ENCODE results near the gene NKX2-4. TPM values are rescaled to one million over a fixed set of nuclear protein-coding genes. Genes with fewer than 3 reads are reported as not detected.

Gene NKX2-4
- total RNA-seq, 1 donor from 2014 or later = not detected

- H3K4me1 Mint-ChIP-seq (ENCODE audit: unreplicated experiment) = no peaks in the 10 kb centered on the region
- H3K36me3 Mint-ChIP-seq (ENCODE audit: unreplicated experiment) = peaks cover 24% of the 10 kb centered on the region
Observed at GRCh38 chr20:21356386-21356785, 40.9 kb downstream of the NKX2-4 start.

DNA sequence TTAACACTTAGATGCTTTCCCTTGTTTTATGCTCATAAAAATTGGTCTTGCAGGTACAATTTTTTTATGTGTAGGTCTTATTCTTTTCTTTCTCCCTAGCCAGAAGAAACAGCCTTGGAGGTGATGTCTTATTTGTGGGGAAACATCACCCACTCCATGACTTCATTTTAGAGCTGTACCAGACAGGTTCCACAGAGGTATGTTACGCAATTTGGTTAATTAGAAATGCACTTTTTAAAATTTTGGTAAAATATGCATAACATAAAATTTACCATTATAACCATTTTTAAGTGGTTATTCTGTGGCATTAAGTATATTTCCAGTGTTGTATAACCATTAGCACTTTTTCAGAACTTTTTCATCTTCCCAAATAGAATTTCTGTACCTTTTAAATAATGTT lies 41.3 kb downstream of the NKX2-4 start:
- H3K9me3 Mint-ChIP-seq (ENCODE audit: unreplicated experiment) = no peaks in the 10 kb centered on the region
- TF ChIP-seq, protein P1, sequence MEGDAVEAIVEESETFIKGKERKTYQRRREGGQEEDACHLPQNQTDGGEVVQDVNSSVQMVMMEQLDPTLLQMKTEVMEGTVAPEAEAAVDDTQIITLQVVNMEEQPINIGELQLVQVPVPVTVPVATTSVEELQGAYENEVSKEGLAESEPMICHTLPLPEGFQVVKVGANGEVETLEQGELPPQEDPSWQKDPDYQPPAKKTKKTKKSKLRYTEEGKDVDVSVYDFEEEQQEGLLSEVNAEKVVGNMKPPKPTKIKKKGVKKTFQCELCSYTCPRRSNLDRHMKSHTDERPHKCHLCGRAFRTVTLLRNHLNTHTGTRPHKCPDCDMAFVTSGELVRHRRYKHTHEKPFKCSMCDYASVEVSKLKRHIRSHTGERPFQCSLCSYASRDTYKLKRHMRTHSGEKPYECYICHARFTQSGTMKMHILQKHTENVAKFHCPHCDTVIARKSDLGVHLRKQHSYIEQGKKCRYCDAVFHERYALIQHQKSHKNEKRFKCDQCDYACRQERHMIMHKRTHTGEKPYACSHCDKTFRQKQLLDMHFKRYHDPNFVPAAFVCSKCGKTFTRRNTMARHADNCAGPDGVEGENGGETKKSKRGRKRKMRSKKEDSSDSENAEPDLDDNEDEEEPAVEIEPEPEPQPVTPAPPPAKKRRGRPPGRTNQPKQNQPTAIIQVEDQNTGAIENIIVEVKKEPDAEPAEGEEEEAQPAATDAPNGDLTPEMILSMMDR (IDR thresholded peaks at IDR 0.05) = no peak
- no peak overlapping the region for H3K27ac Mint-ChIP-seq (ENCODE audit: unreplicated experiment)
- no peaks in the 10 kb centered on the region for H3K27me3 Mint-ChIP-seq (ENCODE audit: unreplicated experiment)
- peaks cover 24% of the 10 kb centered on the region for H3K36me3 Mint-ChIP-seq (ENCODE audit: unreplicated experiment)
- H3K4me1 Mint-ChIP-seq (ENCODE audit: unreplicated experiment) = no peaks in the 10 kb centered on the region
- DNase-seq (ENCODE audit: extremely low spot score, unreplicated experiment) = no peak
- no peak overlapping the region for H3K4me3 Mint-ChIP-seq (ENCODE audit: unreplicated experiment)

More at GRCh38 chr20:21356386-21356785, 40.9 kb downstream of the NKX2-4 start:
- Mint-ChIP-seq H3K4me3 (ENCODE audit: unreplicated experiment) (no peak overlapping the region), H3K27me3 (ENCODE audit: unreplicated experiment) (no peaks in the 10 kb centered on the region), H3K9me3 (ENCODE audit: unreplicated experiment) (no peaks in the 10 kb centered on the region), H3K27ac (ENCODE audit: unreplicated experiment) (no peak overlapping the region)
- no peak for DNase-seq (ENCODE audit: extremely low spot score, unreplicated experiment)
- TF ChIP-seq, protein P1 (IDR thresholded peaks at IDR 0.05) = no peak

- Mint-ChIP-seq H3K4me1 (ENCODE audit: unreplicated experiment) (no peaks in the 10 kb centered on the region), H3K4me3 (ENCODE audit: unreplicated experiment) (no peak overlapping the region), H3K27me3 (ENCODE audit: unreplicated experiment) (no peaks in the 10 kb centered on the region), H3K36me3 (ENCODE audit: unreplicated experiment) (peaks cover 29% of the 10 kb centered on the region), H3K9me3 (ENCODE audit: unreplicated experiment) (no peaks in the 10 kb centered on the region), H3K27ac (ENCODE audit: unreplicated experiment) (no peak overlapping the region)
- TF ChIP-seq, protein P1 (IDR thresholded peaks at IDR 0.05) = no peak
- DNase-seq (ENCODE audit: extremely low spot score, unreplicated experiment) = no peak
Observed at GRCh38 chr20:21353236-21353635, 44.1 kb downstream of the NKX2-4 start.

DNA sequence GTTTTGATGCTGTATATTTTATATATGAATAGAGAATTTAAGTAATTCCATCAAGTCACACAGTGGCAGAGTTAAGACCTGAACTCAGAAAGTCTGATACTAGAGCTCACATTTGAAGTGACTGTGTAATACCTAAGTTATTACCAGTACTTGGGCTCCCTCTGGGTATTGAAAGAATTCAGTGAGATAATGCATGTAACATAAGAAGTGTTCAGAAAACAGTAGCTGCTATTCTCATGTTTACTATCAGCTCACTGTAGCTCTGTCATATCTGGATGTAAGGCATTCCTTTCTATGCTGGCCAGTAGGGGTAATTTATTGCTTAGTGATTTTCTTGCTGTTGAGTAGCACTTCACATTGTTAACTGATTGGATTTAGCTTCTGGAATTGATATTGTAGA lies 44.6 kb downstream of the NKX2-4 start:
- Mint-ChIP-seq H3K27me3 (ENCODE audit: unreplicated experiment) (no peaks in the 10 kb centered on the region), H3K4me1 (ENCODE audit: unreplicated experiment) (no peaks in the 10 kb centered on the region), H3K36me3 (ENCODE audit: unreplicated experiment) (peaks cover 32% of the 10 kb centered on the region), H3K9me3 (ENCODE audit: unreplicated experiment) (no peaks in the 10 kb centered on the region), H3K4me3 (ENCODE audit: unreplicated experiment) (no peak overlapping the region), H3K27ac (ENCODE audit: unreplicated experiment) (no peak overlapping the region)
- TF ChIP-seq, protein P1 (IDR thresholded peaks at IDR 0.05) = no peak
- DNase-seq (ENCODE audit: extremely low spot score, unreplicated experiment) = no peak

Other genes with a start within 250 kb of the NKX2-4 start
- 66.7 and 67.0 TPM in 2 replicates for gene XRN2, start 94.2 kb downstream of the NKX2-4 start, total RNA-seq
- not detected in 2 replicates for gene NKX2-2, start 116.5 kb upstream of the NKX2-4 start, total RNA-seq